Measurements from ENCODE around the gene MLF2.

DNA sequence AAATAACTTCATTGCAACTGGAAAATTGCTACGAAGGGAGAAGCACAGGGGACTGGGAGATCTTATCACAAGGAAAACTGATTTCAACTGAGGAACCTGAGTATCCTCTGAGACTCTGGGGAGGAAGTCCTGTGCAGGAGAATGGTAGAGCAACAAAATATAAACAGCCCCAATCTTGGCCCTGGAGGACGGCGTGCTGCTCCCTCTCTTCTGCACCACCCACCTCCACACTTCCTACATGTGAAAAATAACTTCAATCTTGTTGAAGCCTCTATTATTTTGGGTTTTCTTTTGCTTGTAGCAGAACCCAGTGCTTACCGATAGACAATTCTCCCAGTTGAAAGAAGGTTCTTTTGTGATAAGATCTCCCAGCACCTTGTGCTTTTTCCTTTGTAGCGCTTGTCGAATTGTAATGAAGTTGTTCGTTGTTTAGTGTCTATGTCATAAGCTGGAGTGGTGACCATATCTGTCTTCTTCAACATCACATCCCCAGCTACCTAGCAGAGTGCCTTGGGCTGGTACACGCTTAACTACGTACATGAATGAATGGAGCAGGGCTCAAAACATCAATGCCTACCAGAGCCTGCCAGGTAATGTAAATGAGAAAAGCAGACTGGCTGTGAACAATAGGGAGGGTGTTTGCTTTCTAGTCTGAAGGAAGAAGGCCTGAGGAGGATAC, 33.6 kb upstream of the MLF2 start:
- TF ChIP-seq, protein P1, sequence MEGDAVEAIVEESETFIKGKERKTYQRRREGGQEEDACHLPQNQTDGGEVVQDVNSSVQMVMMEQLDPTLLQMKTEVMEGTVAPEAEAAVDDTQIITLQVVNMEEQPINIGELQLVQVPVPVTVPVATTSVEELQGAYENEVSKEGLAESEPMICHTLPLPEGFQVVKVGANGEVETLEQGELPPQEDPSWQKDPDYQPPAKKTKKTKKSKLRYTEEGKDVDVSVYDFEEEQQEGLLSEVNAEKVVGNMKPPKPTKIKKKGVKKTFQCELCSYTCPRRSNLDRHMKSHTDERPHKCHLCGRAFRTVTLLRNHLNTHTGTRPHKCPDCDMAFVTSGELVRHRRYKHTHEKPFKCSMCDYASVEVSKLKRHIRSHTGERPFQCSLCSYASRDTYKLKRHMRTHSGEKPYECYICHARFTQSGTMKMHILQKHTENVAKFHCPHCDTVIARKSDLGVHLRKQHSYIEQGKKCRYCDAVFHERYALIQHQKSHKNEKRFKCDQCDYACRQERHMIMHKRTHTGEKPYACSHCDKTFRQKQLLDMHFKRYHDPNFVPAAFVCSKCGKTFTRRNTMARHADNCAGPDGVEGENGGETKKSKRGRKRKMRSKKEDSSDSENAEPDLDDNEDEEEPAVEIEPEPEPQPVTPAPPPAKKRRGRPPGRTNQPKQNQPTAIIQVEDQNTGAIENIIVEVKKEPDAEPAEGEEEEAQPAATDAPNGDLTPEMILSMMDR (IDR thresholded peaks at IDR 0.05): no peak
- no peak for TF ChIP-seq POLR2A (IDR thresholded peaks at IDR 0.05)
